H1 (cell line): Measurements from ENCODE around the gene ANK2. TPM values are rescaled to one million over a fixed set of nuclear protein-coding genes. Genes with fewer than 3 reads are reported as not detected.

Source experiments
- CTCF ChIA-PET: fragments of 300-600 bp; sonication (Branson Sonifier 250); formaldehyde crosslinking; loops from one replicate; lab custom pipeline; 2021; ENCODE audit not compliant: partially characterized antibody; lab: Charles Lee
- POLR2A ChIA-PET: fragments of 300-600 bp; sonication (Branson Sonifier 250); formaldehyde crosslinking; loops from one replicate; lab custom pipeline; 2021; ENCODE audit warnings: inconsistent platforms; ENCODE audit not compliant: partially characterized antibody; lab: Charles Lee
- DNase-seq, 2 experiments: peaks; one replicate each; pipeline versions ENCODE4 v3.0.0 to v3.0.0-alpha.2; 2010 to 2022; ENCODE audit warnings: low spot score in 2 of 2, low read depth in 1 of 2, mixed read lengths in 1 of 2
- FAIRE-seq: peaks from 2 replicates; lab custom pipeline; 2011; peaks lifted over from hg19 to GRCh38; lab: Jason Lieb, UNC
- H2AFZ ChIP-seq: 2 replicates; pipeline ENCODE4 v1.8.1; 2012; ENCODE audit warnings: low read length, inconsistent platforms
- H2AK5ac ChIP-seq: 2 replicates; pipeline ENCODE4 v1.6.1; 2013; ENCODE audit warnings: low read depth, low read length
- H2BK120ac ChIP-seq: replicated peaks from 2 replicates; pipeline ENCODE3; 2013; ENCODE audit warnings: low read depth, low read length, inconsistent platforms
- H2BK12ac ChIP-seq: 2 replicates; pipeline ENCODE4 v1.6.1; 2013; ENCODE audit warnings: low read depth, low read length
- H2BK15ac ChIP-seq: 2 replicates; pipeline ENCODE4 v1.6.1; 2013; ENCODE audit warnings: low read length
- H2BK20ac ChIP-seq: 2 replicates; pipeline ENCODE4 v1.6.1; 2013; ENCODE audit warnings: low read length
- H2BK5ac ChIP-seq: 2 replicates; pipeline ENCODE4 v1.6.1; 2013; ENCODE audit warnings: low read depth, low read length
- H3K14ac ChIP-seq: 2 replicates; pipeline ENCODE4 v1.6.1; 2013; ENCODE audit warnings: inconsistent platforms; ENCODE audit not compliant: insufficient read length
- H3K18ac ChIP-seq: 2 replicates; pipeline ENCODE4 v1.6.1; 2013; ENCODE audit warnings: low read length; ENCODE audit errors: extremely low read depth
- H3K23ac ChIP-seq: 2 replicates; pipeline ENCODE4 v1.6.1; 2013; ENCODE audit warnings: inconsistent platforms; ENCODE audit not compliant: insufficient read length
- H3K23me2 ChIP-seq: 2 replicates; pipeline ENCODE4 v1.6.1; 2013; ENCODE audit warnings: low read depth, low read length
- H3K27ac ChIP-seq: 2 replicates; pipeline ENCODE4 v1.6.1; 2011; ENCODE audit warnings: low read depth, low read length, inconsistent platforms
- H3K27me3 ChIP-seq, 4 experiments: replicated peaks in 1 of 4; 1 replicate in 1 of 4; 2 replicates in 3 of 4; pipeline versions ENCODE4 v1.6.1 to v1.8.1; 2011 to 2013; ENCODE audit warnings: low read length in 3 of 4, mild to moderate bottlenecking in 3 of 4, inconsistent platforms in 2 of 4, mixed read lengths in 2 of 4, moderate library complexity in 1 of 4; ENCODE audit not compliant: control insufficient read depth in 3 of 4, insufficient read depth in 3 of 4; ENCODE audit errors: extremely low read depth in 1 of 4
- H3K36me3 ChIP-seq, 4 experiments: 2 replicates each; pipeline versions ENCODE4 v1.6.1 to v1.8.1; 2011 to 2013; ENCODE audit warnings: mild to moderate bottlenecking in 4 of 4, low read length in 3 of 4, moderate library complexity in 2 of 4, control low read depth in 1 of 4, inconsistent platforms in 1 of 4; ENCODE audit not compliant: insufficient read depth in 4 of 4, control insufficient read depth in 2 of 4
- H3K4ac ChIP-seq: replicated peaks from 2 replicates; pipeline ENCODE3; 2013; ENCODE audit warnings: low read length, low read depth, mixed read lengths, inconsistent platforms; ENCODE audit not compliant: insufficient read length
- H3K4me1 ChIP-seq, 4 experiments: replicated peaks in 1 of 4; 1 replicate in 1 of 4; 2 replicates in 3 of 4; pipeline versions ENCODE4 v1.6.1 to v1.8.1; 2011 to 2013; ENCODE audit warnings: low read length in 3 of 4, inconsistent platforms in 2 of 4, mixed read lengths in 1 of 4; ENCODE audit not compliant: insufficient read depth in 4 of 4, control insufficient read depth in 3 of 4
- H3K4me2 ChIP-seq, 2 experiments: 2 replicates each; pipeline versions ENCODE4 v1.6.1 to v1.8.1; 2011 to 2013; ENCODE audit warnings: low read depth in 2 of 2, low read length in 2 of 2, control low read depth in 1 of 2, inconsistent platforms in 1 of 2, mild to moderate bottlenecking in 1 of 2; ENCODE audit not compliant: insufficient read depth in 1 of 2
- H3K4me3 ChIP-seq, 4 experiments: fragments of 200-600, 300-600 bp in 1 of 4; sonication (generic), shearing (Covaris generic), sonication (Bioruptor Twin) in 1 of 4; 2 replicates each; pipeline versions ENCODE4 v1.5.1 to v1.8.1; 2011 to 2016; ENCODE audit warnings: low read length in 4 of 4, low read depth in 3 of 4, control low read depth in 2 of 4, inconsistent platforms in 2 of 4, mild to moderate bottlenecking in 2 of 4, mixed read lengths in 1 of 4, moderate library complexity in 1 of 4; ENCODE audit not compliant: insufficient read depth in 2 of 4; ENCODE audit errors: extremely low read depth in 1 of 4
- H3K56ac ChIP-seq: replicated peaks from 2 replicates; pipeline ENCODE3; 2013; ENCODE audit warnings: low read depth, mild to moderate bottlenecking, mixed read lengths, low read length, inconsistent platforms; ENCODE audit not compliant: insufficient read length
- H3K79me1 ChIP-seq: 2 replicates; pipeline ENCODE4 v1.6.1; 2013; ENCODE audit warnings: low read depth, low read length, control low read depth
- H3K79me2 ChIP-seq, 2 experiments: 2 replicates each; pipeline versions ENCODE4 v1.6.1 to v1.8.1; 2012 to 2013; ENCODE audit warnings: low read length in 2 of 2, mild to moderate bottlenecking in 2 of 2, inconsistent platforms in 1 of 2; ENCODE audit not compliant: insufficient read depth in 2 of 2, control insufficient read depth in 1 of 2
- H3K9ac ChIP-seq, 4 experiments: replicated peaks in 1 of 4; 1 replicate in 1 of 4; 2 replicates in 3 of 4; pipeline versions ENCODE4 v1.6.1 to v1.8.1; 2011 to 2013; ENCODE audit warnings: low read depth in 3 of 4, low read length in 3 of 4, control low read depth in 2 of 4, mild to moderate bottlenecking in 2 of 4, moderate library complexity in 2 of 4, inconsistent platforms in 1 of 4; ENCODE audit errors: extremely low read depth in 1 of 4
- H3K9me3 ChIP-seq, 2 experiments: 2 replicates each; pipeline versions ENCODE4 v1.6.1 to v1.8.1; 2012 to 2013; ENCODE audit warnings: mild to moderate bottlenecking in 2 of 2, moderate library complexity in 2 of 2, control low read depth in 1 of 2, inconsistent platforms in 1 of 2, low read depth in 1 of 2, low read length in 1 of 2, mixed read lengths in 1 of 2; ENCODE audit not compliant: insufficient read depth in 2 of 2
- H4K20me1 ChIP-seq, 2 experiments: replicated peaks in 1 of 2; 2 replicates each; pipeline versions ENCODE3 to v1.8.1; 2011 to 2013; ENCODE audit warnings: inconsistent platforms in 2 of 2, low read length in 2 of 2, mild to moderate bottlenecking in 1 of 2; ENCODE audit not compliant: insufficient read depth in 2 of 2, control insufficient read depth in 1 of 2
- H4K5ac ChIP-seq: 2 replicates; pipeline ENCODE4 v1.6.1; 2013; ENCODE audit warnings: low read length, low read depth, mixed read lengths, inconsistent platforms; ENCODE audit not compliant: insufficient read length
- H4K8ac ChIP-seq: 2 replicates; pipeline ENCODE4 v1.8.0; 2013; ENCODE audit warnings: mild to moderate bottlenecking, moderate library complexity, low read length, inconsistent platforms; ENCODE audit not compliant: insufficient read depth; ENCODE audit errors: extremely low read depth
- H4K91ac ChIP-seq: replicated peaks from 2 replicates; pipeline ENCODE3; 2013; ENCODE audit warnings: low read length, mixed read lengths, inconsistent platforms; ENCODE audit not compliant: insufficient read length
- CBX8 ChIP-seq: fragments of 300-800, 300-1000 bp; sonication (generic); IDR thresholded peaks from 2 replicates; pipeline ENCODE4 v1.7.1; 2016; ENCODE audit warnings: low read depth, low read length, borderline replicate concordance
- CREB1 ChIP-seq: IDR thresholded peaks from 2 replicates; pipeline ENCODE4 v1.6.1; 2012; ENCODE audit warnings: inconsistent platforms
- JUND ChIP-seq: IDR thresholded peaks from 2 replicates; pipeline ENCODE4 v1.6.1; 2011; ENCODE audit warnings: mild to moderate bottlenecking, improper control_type of control experiment, low read length
- SP4 ChIP-seq: IDR thresholded peaks from 2 replicates; pipeline ENCODE4 v1.6.1; 2012; ENCODE audit warnings: low read length, inconsistent platforms
- WGBS, 2 experiments: shearing (Covaris generic) in 1 of 2; methylation state at CpG; one replicate each; pipeline versions ENCODE4 v1.1.6 to v1.1.7; 2013 to 2015; ENCODE audit warnings: low lambda C conversion rate in 2 of 2, mixed read lengths in 2 of 2, inconsistent platforms in 1 of 2, low coverage in 1 of 2, missing lambda C conversion rate in 1 of 2; ENCODE audit not compliant: insufficient replicate concordance in 2 of 2, insufficient coverage in 1 of 2, insufficient read length in 1 of 2; ENCODE audit errors: extremely low coverage in 1 of 2, missing lambda C conversion rate in 1 of 2; 5-methylcytosine and 5-hydroxymethylcytosine counted together
- polyA plus RNA-seq, 7 experiments: library from polyadenylated mRNA; depleted of rRNA in 3 of 7; stranded (reverse) in 5 of 7; unstranded in 2 of 7; fragments of >200 nt in 5 of 7; fragments of 200-250 nt in 2 of 7; gene quantifications; 1 replicate in 5 of 7; 2 replicates in 1 of 7; 4 replicates in 1 of 7; pipeline versions ENCODE4 v1.2.1 to v1.2.3, GENCODE V29; 2011 to 2013; ENCODE audit warnings: missing spikeins in 2 of 7, mixed read lengths in 2 of 7
- total RNA-seq: library from RNA; stranded (reverse); fragmentation: NEBNext Ultra II Directional; extraction: Animal tissue kit (Norgen Biotek cat#: 25700); gene quantifications from 2 replicates; pipeline ENCODE4 v1.2.1, GENCODE V29; 2021

Gene ANK2
- total and polyA plus RNA-seq, 2 of the 8 experiments (the other 6 are each of a cell fraction or from before 2014, with no cell fraction given), result 14.2 to 35.1 TPM

- Histone ChIP-seq H3K9me3 (no peaks in the 10 kb centered on the region), H3K79me2 (no peaks in the 10 kb centered on the region; a peak in 1 of 4 replicates), H3K18ac (peak overlapping the region; percentile 24; the same call in 1 of the 2 replicates), H3K27ac (no peak overlapping the region; the same call in 1 of the 2 replicates), H2BK20ac (peak overlapping the region; percentile 66; the same call in 1 of the 2 replicates), H3K4me3 (no peak overlapping the region), H3K79me1 (no peaks in the 10 kb centered on the region; the same call in 1 of the 2 replicates), H3K14ac (no peak overlapping the region), H2AK5ac (peak overlapping the region; percentile 43; the same call in 1 of the 2 replicates), H3K9ac (no peak overlapping the region), H2BK120ac (peak overlapping the region; percentile 41), H3K4me1 (peaks cover 1 to 19% (median 10%) of the 10 kb centered on the region in 4 experiments; a peak in 5 of 7 replicates), H3K36me3 (no peaks in the 10 kb centered on the region), H4K20me1 (no peaks in the 10 kb centered on the region), H4K91ac (peak overlapping the region; percentile 4), H4K8ac (no peak overlapping the region), H2AFZ (no peak overlapping the region), H3K4ac (no peak overlapping the region), H2BK12ac (peak overlapping the region; percentile 82; the same call in 1 of the 2 replicates), H4K5ac (peak overlapping the region; percentile 55), H3K23me2 (no peaks in the 10 kb centered on the region), H2BK5ac (no peak overlapping the region), H2BK15ac (no peak overlapping the region), H3K56ac (no peak overlapping the region), H3K23ac (no peak overlapping the region), H3K27me3 (no peaks in the 10 kb centered on the region), H3K4me2 (no peak overlapping the region)
- ChIA-PET CTCF (interaction anchor here (0.8 kb wide), 1 partner anchor 114 kb away, joined by 4 read pairs; no protein-coding TSS in a partner anchor), POLR2A (interaction anchor here (0.9 kb wide), 1 partner anchor 12 kb away, joined by 4 read pairs; no protein-coding TSS in a partner anchor)
- no peak for DNase-seq
- TF ChIP-seq CBX8 (no peak), SP4 (no peak), JUND (no peak), CREB1 (no peak)
- no peak for FAIRE-seq
- 80% methylated on average over 3 of the region's 3 CpGs; no CpG with 5 or more reads in 1 of the 2 experiments for WGBS, 2 experiments
Measured at GRCh38 chr4:113065629-113066028, 16.2 kb downstream of the ANK2 start.
